PC-3 (cell line): Measurements from ENCODE around the gene SDHAF1. TPM values are rescaled to one million over a fixed set of nuclear protein-coding genes. Genes with fewer than 3 reads are reported as not detected.
A peak's percentile ranks its signal among the peaks of the same experiment; 100 is the strongest.

ENCODE experiments used
- ATAC-seq: fragments of 200-7000 bp; cut with Tn5 transposase; 2 replicates; pipeline ENCODE4 v1.9.1; 2020; ENCODE audit warnings: mild to moderate bottlenecking, moderate library complexity
- BruUV-seq: library from RNA; stranded (reverse); fragments of 400-500 nt; replicated peaks from 2 replicates; lab custom pipeline; 2021; lab: Mats Ljungman, UMichigan
- CTCF ChIA-PET: fragments of 300-600 bp; sonication (Branson Sonifier 250); formaldehyde crosslinking; loops from one replicate; lab custom pipeline; 2022; ENCODE audit warnings: antibody characterized with exemption; lab: Charles Lee
- POLR2A ChIA-PET: fragments of 300-600 bp; sonication (Branson Sonifier 250); formaldehyde crosslinking; loops from one replicate; lab custom pipeline; 2022; ENCODE audit warnings: antibody characterized with exemption; ENCODE audit not compliant: unreplicated experiment; lab: Charles Lee
- DNase-seq: peaks from one replicate; pipeline ENCODE4 v3.0.0-alpha.2; 2015
- H2AFZ ChIP-seq: fragments of 300-600 bp; sonication (generic); 2 replicates; pipeline ENCODE4 v1.6.0; 2016; ENCODE audit warnings: antibody characterized with exemption, low read length
- H3F3A ChIP-seq: fragments of 300-600 bp; sonication (generic); one replicate; pipeline ENCODE4 v1.6.0; 2017; ENCODE audit warnings: antibody characterized with exemption, low read length, control low read depth, mild to moderate bottlenecking; ENCODE audit not compliant: unreplicated experiment
- H3K27ac ChIP-seq: fragments of 300-600 bp; sonication (generic); 2 replicates; pipeline ENCODE4 v1.5.1; 2016; ENCODE audit warnings: mild to moderate bottlenecking, low read length
- H3K27me3 ChIP-seq: fragments of 300-600 bp; sonication (generic); 2 replicates; pipeline ENCODE4 v1.6.1; 2016; ENCODE audit warnings: low read length, mixed read lengths
- H3K36me3 ChIP-seq: fragments of 300-600 bp; sonication (generic); 2 replicates; pipeline ENCODE4 v1.6.1; 2016; ENCODE audit warnings: low read depth, mixed run types, low read length, mixed read lengths
- H3K4me1 ChIP-seq: fragments of 300-600 bp; sonication (generic); 2 replicates; pipeline ENCODE4 v1.5.1; 2016; ENCODE audit warnings: low read length; ENCODE audit not compliant: insufficient read depth
- H3K4me2 ChIP-seq: fragments of 300-600 bp; sonication (generic); 2 replicates; pipeline ENCODE4 v1.6.0; 2016; ENCODE audit warnings: low read length
- H3K4me3 ChIP-seq: fragments of 300-600 bp; sonication (generic); 2 replicates; pipeline ENCODE4 v1.5.1; 2016; ENCODE audit warnings: mild to moderate bottlenecking, low read length, mixed read lengths
- H3K79me2 ChIP-seq: fragments of 300-600 bp; sonication (generic); 2 replicates; pipeline ENCODE4 v1.6.1; 2017; ENCODE audit warnings: low read length, mixed read lengths
- H3K9ac ChIP-seq: fragments of 300-600 bp; sonication (generic); 2 replicates; pipeline ENCODE4 v1.6.0; 2016; ENCODE audit warnings: mild to moderate bottlenecking, low read length
- H3K9me2 ChIP-seq: fragments of 300-600 bp; sonication (generic); replicated peaks from 2 replicates; pipeline ENCODE4 v1.6.1; 2016; ENCODE audit warnings: mixed run types, low read length, mixed read lengths
- H3K9me3 ChIP-seq: fragments of 300-600 bp; sonication (generic); 2 replicates; pipeline ENCODE4 v1.6.1; 2016; ENCODE audit warnings: low read length, mixed read lengths
- H4K20me1 ChIP-seq: fragments of 300-600 bp; sonication (generic); 2 replicates; pipeline ENCODE4 v1.6.1; 2016; ENCODE audit warnings: low read length, mixed read lengths
- EZH2 ChIP-seq: fragments of 300-600 bp; sonication (generic); IDR thresholded peaks from one replicate; pipeline ENCODE4 v1.6.1; 2017; ENCODE audit warnings: antibody characterized with exemption, mild to moderate bottlenecking, low read length; ENCODE audit not compliant: unreplicated experiment
- EZH2phosphoT487 ChIP-seq: fragments of 300-600 bp; sonication (generic); IDR thresholded peaks from 2 replicates; pipeline ENCODE4 v1.6.1; 2018; ENCODE audit warnings: mild to moderate bottlenecking, antibody characterized with exemption, low read length, borderline replicate concordance
- intact Hi-C: fragments of 100-400 bp; cut with micrococcal nuclease; formaldehyde crosslinking; loops from 2 replicates; pipeline ENCODE4 v1.9.0; 2023
- total RNA-seq: library from RNA; depleted of rRNA; stranded (reverse); fragments of >200 nt; gene quantifications from 2 replicates; pipeline ENCODE4 v1.2.3, GENCODE V29; 2014
- TF ChIP-seq, protein P1 (sequence below): fragments of 300-600 bp; sonication (generic); conservative IDR thresholded peaks from 2 replicates; pipeline ENCODE4 v1.5.1; 2017; ENCODE audit warnings: antibody characterized with exemption, low read depth, mild to moderate bottlenecking, low read length

The SDHAF1 gene
- total RNA-seq, 1 experiment from 2014 or later, result 24.5 TPM

GRCh38 chr19:35958660-35959039 is 36.3 kb upstream of the SDHAF1 start:
- no TSS peak for BruUV-seq
- H3K27ac ChIP-seq, result no peak overlapping the region
- CTCF ChIA-PET, result no interaction called here
- intact Hi-C loops, result no loop called here
- H3K9me3 ChIP-seq, result no peaks in the 10 kb centered on the region
- no peak overlapping the region for H2AFZ ChIP-seq
- no peaks in the 10 kb centered on the region for H3K9me2 ChIP-seq
- no peaks in the 10 kb centered on the region for H4K20me1 ChIP-seq
- no peaks in the 10 kb centered on the region for H3K36me3 ChIP-seq
- DNase-seq, result no peak
- H3K79me2 ChIP-seq, result no peaks in the 10 kb centered on the region
- no peaks in the 10 kb centered on the region for H3K4me1 ChIP-seq
- no peak overlapping the region for H3K9ac ChIP-seq
- H3F3A ChIP-seq, result no peaks in the 10 kb centered on the region
- H3K27me3 ChIP-seq, result peaks cover 9% of the 10 kb centered on the region
- POLR2A ChIA-PET, result no interaction called here
- ATAC-seq, result no peak
- no peak overlapping the region for H3K4me3 ChIP-seq
- TF ChIP-seq, protein P1, sequence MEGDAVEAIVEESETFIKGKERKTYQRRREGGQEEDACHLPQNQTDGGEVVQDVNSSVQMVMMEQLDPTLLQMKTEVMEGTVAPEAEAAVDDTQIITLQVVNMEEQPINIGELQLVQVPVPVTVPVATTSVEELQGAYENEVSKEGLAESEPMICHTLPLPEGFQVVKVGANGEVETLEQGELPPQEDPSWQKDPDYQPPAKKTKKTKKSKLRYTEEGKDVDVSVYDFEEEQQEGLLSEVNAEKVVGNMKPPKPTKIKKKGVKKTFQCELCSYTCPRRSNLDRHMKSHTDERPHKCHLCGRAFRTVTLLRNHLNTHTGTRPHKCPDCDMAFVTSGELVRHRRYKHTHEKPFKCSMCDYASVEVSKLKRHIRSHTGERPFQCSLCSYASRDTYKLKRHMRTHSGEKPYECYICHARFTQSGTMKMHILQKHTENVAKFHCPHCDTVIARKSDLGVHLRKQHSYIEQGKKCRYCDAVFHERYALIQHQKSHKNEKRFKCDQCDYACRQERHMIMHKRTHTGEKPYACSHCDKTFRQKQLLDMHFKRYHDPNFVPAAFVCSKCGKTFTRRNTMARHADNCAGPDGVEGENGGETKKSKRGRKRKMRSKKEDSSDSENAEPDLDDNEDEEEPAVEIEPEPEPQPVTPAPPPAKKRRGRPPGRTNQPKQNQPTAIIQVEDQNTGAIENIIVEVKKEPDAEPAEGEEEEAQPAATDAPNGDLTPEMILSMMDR, result no peak
- TF ChIP-seq EZH2phosphoT487, result no peak
- no peak for TF ChIP-seq EZH2
- H3K4me2 ChIP-seq, result no peak overlapping the region

- Histone ChIP-seq H3K79me2 (no peaks in the 10 kb centered on the region), H4K20me1 (no peaks in the 10 kb centered on the region), H3K9ac (no peak overlapping the region), H3K9me2 (no peaks in the 10 kb centered on the region), H3K36me3 (no peaks in the 10 kb centered on the region), H3K4me1 (no peaks in the 10 kb centered on the region), H3K4me2 (no peak overlapping the region), H3K27me3 (peaks cover 9% of the 10 kb centered on the region), H2AFZ (no peak overlapping the region), H3K4me3 (no peak overlapping the region), H3F3A (no peaks in the 10 kb centered on the region), H3K27ac (no peak overlapping the region), H3K9me3 (no peaks in the 10 kb centered on the region)
- DNase-seq (no peak), ATAC-seq (peak; percentile 56)
- intact Hi-C loops, result no loop called here
- POLR2A ChIA-PET, result no interaction called here
- TF ChIP-seq, protein P1, result no peak; the same call in 1 of the 2 replicates
- TF ChIP-seq EZH2phosphoT487 (no peak), EZH2 (no peak)
- CTCF ChIA-PET, result no interaction called here
- no TSS peak for BruUV-seq
These were observed 35.7 kb upstream of the SDHAF1 start for GRCh38 chr19:35959040-35959967.

DNA sequence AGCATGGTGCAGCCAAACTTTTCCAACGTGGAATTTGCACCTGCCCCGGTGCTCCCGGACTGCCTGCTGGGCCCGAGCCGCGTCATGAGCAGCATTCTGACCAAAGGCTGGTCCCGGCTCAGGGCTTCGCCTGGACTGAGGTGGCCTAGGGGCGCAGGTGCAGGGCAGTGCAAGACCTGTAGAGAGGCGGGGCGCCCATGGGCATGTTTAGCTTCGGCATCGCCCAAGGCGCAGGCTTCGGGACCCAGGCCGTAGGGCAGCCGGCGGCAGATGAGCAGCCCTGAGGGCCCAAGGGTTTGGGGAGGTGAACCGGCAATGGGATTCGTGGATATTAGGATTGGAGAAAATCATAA is 35.0 kb upstream of the SDHAF1 start:
- no TSS peak for BruUV-seq
- ChIA-PET POLR2A (no interaction called here), CTCF (no interaction called here)
- no peaks in the 10 kb centered on the region for H3K36me3 ChIP-seq
- no peaks in the 10 kb centered on the region for H4K20me1 ChIP-seq
- peaks cover 9% of the 10 kb centered on the region for H3K27me3 ChIP-seq
- ATAC-seq, result no peak
- TF ChIP-seq EZH2phosphoT487 (no peak), EZH2 (no peak)
- TF ChIP-seq, protein P1, result no peak
- H3K9me3 ChIP-seq, result no peaks in the 10 kb centered on the region
- H3K9me2 ChIP-seq, result no peaks in the 10 kb centered on the region
- H3K4me3 ChIP-seq, result no peak overlapping the region
- H3K9ac ChIP-seq, result no peak overlapping the region
- no peak overlapping the region for H2AFZ ChIP-seq
- H3F3A ChIP-seq, result no peaks in the 10 kb centered on the region
- no peak overlapping the region for H3K27ac ChIP-seq
- H3K4me2 ChIP-seq, result no peak overlapping the region
- DNase-seq, result no peak
- no peaks in the 10 kb centered on the region for H3K4me1 ChIP-seq
- intact Hi-C loops, result no loop called here
- H3K79me2 ChIP-seq, result no peaks in the 10 kb centered on the region
